Right ventricle myocardium superior (tissue), 1 donor: ENCODE data around the gene GTF3C5. TPM values are rescaled to one million over a fixed set of nuclear protein-coding genes. Genes with fewer than 3 reads are reported as not detected.
"Not testable (repeated sequence)": the region's sequence is repeated elsewhere in the genome, so short reads cannot be mapped to it uniquely, and the experiment has no call there.

Source experiments
- ATAC-seq: fragments of 200-7000 bp; cut with Tn5 transposase; one replicate; pipeline ENCODE4 v1.9.1; 2020; ENCODE audit warnings: mild to moderate bottlenecking; ENCODE audit not compliant: poor library complexity
- DNase-seq: peaks from one replicate; pipeline ENCODE4 v3.0.0-alpha.2; 2020
- intact Hi-C: fragments of 100-400 bp; cut with DNase I; formaldehyde crosslinking; loops from one replicate; pipeline ENCODE4 v1.11.2; 2022
- total RNA-seq: library from RNA; stranded (reverse); fragmentation: NEBNext Ultra II Directional; extraction: Animal tissue kit (Norgen Biotek cat#: 25700); gene quantifications from one replicate; pipeline ENCODE4 v1.2.1, GENCODE V29; 2021
- donor health status: DM: no; HTN: yes; CAD: no; lungs with severe emphysema.

Gene GTF3C5
- total RNA-seq, 1 donor from 2014 or later = 49.0 TPM

GRCh38 chr9:132994410-132995120 lies 36.2 kb upstream of the GTF3C5 start:
- DNase-seq = no peak
- intact Hi-C loops = no loop called here
- ATAC-seq = no peak

- intact Hi-C loops = no loop called here
- DNase-seq (no peak), ATAC-seq (no peak)
Observed at GRCh38 chr9:132995121-132995420, 35.7 kb upstream of the GTF3C5 start.

GRCh38 chr9:132995879-132996278 lies 34.9 kb upstream of the GTF3C5 start:
- intact Hi-C loops = no loop called here
- no peak for DNase-seq
- no peak for ATAC-seq

GRCh38 chr9:132996526-132996925 lies 34.3 kb upstream of the GTF3C5 start:
- ATAC-seq (no peak), DNase-seq (no peak)
- intact Hi-C loops = no loop called here

GRCh38 chr9:132997591-132997990 lies 33.2 kb upstream of the GTF3C5 start:
- intact Hi-C loops = no loop called here
- DNase-seq = no peak
- ATAC-seq = no peak

- ATAC-seq, intact Hi-C loops, DNase-seq: not testable (repeated sequence)
Observed at GRCh38 chr9:132998221-132998620, 32.6 kb upstream of the GTF3C5 start.

- peak; percentile 67 for ATAC-seq
- DNase-seq = no peak
- intact Hi-C loops = no loop called here
Observed at GRCh38 chr9:132998831-132999635, 31.8 kb upstream of the GTF3C5 start.

- DNase-seq (no peak), ATAC-seq (no peak)
- intact Hi-C loops = no loop called here
Observed at GRCh38 chr9:133002147-133003070, 28.4 kb upstream of the GTF3C5 start.

GRCh38 chr9:133003071-133003461 lies 27.7 kb upstream of the GTF3C5 start:
- intact Hi-C loops = no loop called here
- DNase-seq (no peak), ATAC-seq (no peak)

- intact Hi-C loops = no loop called here
- DNase-seq = no peak
- ATAC-seq = no peak
Observed at GRCh38 chr9:133003671-133004090, 27.1 kb upstream of the GTF3C5 start.

GRCh38 chr9:133004091-133004998 lies 26.5 kb upstream of the GTF3C5 start:
- intact Hi-C loops = no loop called here
- DNase-seq (no peak), ATAC-seq (no peak)

- intact Hi-C loops = no loop called here
- ATAC-seq (no peak), DNase-seq (no peak)
Observed at GRCh38 chr9:133004999-133005760, 25.6 kb upstream of the GTF3C5 start.

- intact Hi-C loops = no loop called here
- no peak for DNase-seq
- no peak for ATAC-seq
Observed at GRCh38 chr9:133005957-133006356, 24.8 kb upstream of the GTF3C5 start.

- ATAC-seq = no peak
- intact Hi-C loops = no loop called here
Observed at GRCh38 chr9:133006731-133007352, 24.0 kb upstream of the GTF3C5 start.

GRCh38 chr9:133008406-133008805 lies 22.4 kb upstream of the GTF3C5 start:
- DNase-seq (no peak), ATAC-seq (no peak)
- intact Hi-C loops = no loop called here

More at GRCh38 chr9:133006731-133007352, 24.0 kb upstream of the GTF3C5 start:
- no peak for DNase-seq

- intact Hi-C loops = no loop called here
- DNase-seq (no peak), ATAC-seq (no peak)
Observed at GRCh38 chr9:133008824-133009223, 22.0 kb upstream of the GTF3C5 start.

GRCh38 chr9:133009906-133010582 lies 20.8 kb upstream of the GTF3C5 start:
- ATAC-seq (no peak), DNase-seq (no peak)
- intact Hi-C loops = no loop called here
